ENCODE measurements around the gene DYRK3. TPM values are rescaled to one million over a fixed set of nuclear protein-coding genes. Genes with fewer than 3 reads are reported as not detected.
A peak's percentile ranks its signal among the peaks of the same experiment; 100 is the strongest.
"Not testable (repeated sequence)": the region's sequence is repeated elsewhere in the genome, so short reads cannot be mapped to it uniquely, and the experiment has no call there.

The DYRK3 gene
- total RNA-seq, 2 experiments from 2014 or later, result 10.1 to 11.4 TPM

- Mint-ChIP-seq H3K9me3 (no peaks in the 10 kb centered on the region), H3K27me3 (no peaks in the 10 kb centered on the region), H3K27ac (peak overlapping the region; percentile 39), H3K36me3 (peaks cover 68% of the 10 kb centered on the region), H3K4me3 (no peak overlapping the region), H3K4me1 (ENCODE audit: low read depth) (peaks cover 24% of the 10 kb centered on the region)
- intact Hi-C loops (cut with micrococcal nuclease), result no loop called here
- CTCF ChIA-PET, result interaction anchor here (1.1 to 5.0 kb wide), 3 partner anchors 51 to 134 kb away, joined by 3 to 36 read pairs (median 7); no protein-coding TSS in a partner anchor
- DNase-seq, result no peak
- POLR2A ChIA-PET, result no interaction called here
These were observed 39.6 kb upstream of the DYRK3 start for GRCh38 chr1:206595581-206596318.

- peak overlapping the region; percentile 39 for H3K27ac Mint-ChIP-seq
- CTCF ChIA-PET, result interaction anchor here (1.1 kb wide), 1 partner anchor 134 kb away, joined by 3 read pairs; no protein-coding TSS in a partner anchor
- POLR2A ChIA-PET, result no interaction called here
These were observed 39.0 kb upstream of the DYRK3 start for GRCh38 chr1:206596319-206596666.

GRCh38 chr1:206600527-206600926, 34.8 kb upstream of the DYRK3 start:
- CTCF ChIA-PET, result interaction anchor here (1.4 to 12.3 kb wide), 2 partner anchors 9 to 66 kb away, joined by 5 to 165 read pairs; no protein-coding TSS in a partner anchor
- POLR2A ChIA-PET, result no interaction called here
- no peak for DNase-seq
- H3K27me3 Mint-ChIP-seq, result no peaks in the 10 kb centered on the region
- peaks cover 55% of the 10 kb centered on the region for H3K36me3 Mint-ChIP-seq
- no peak overlapping the region for H3K27ac Mint-ChIP-seq
- H3K9me3 Mint-ChIP-seq, result no peaks in the 10 kb centered on the region
- no peaks in the 10 kb centered on the region for H3K4me1 Mint-ChIP-seq (ENCODE audit: low read depth)
- intact Hi-C loops (cut with micrococcal nuclease), result no loop called here
- no peak overlapping the region for H3K4me3 Mint-ChIP-seq

More at GRCh38 chr1:206596319-206596666, 39.0 kb upstream of the DYRK3 start:
- intact Hi-C loops (cut with micrococcal nuclease), result no loop called here
- Mint-ChIP-seq H3K4me1 (ENCODE audit: low read depth) (peaks cover 19% of the 10 kb centered on the region), H3K9me3 (no peaks in the 10 kb centered on the region), H3K36me3 (peaks cover 67% of the 10 kb centered on the region), H3K27me3 (no peaks in the 10 kb centered on the region), H3K4me3 (no peak overlapping the region)
- no peak for DNase-seq

GRCh38 chr1:206604861-206605260, 30.5 kb upstream of the DYRK3 start:
- Mint-ChIP-seq H3K9me3 (no peaks in the 10 kb centered on the region), H3K27me3 (no peaks in the 10 kb centered on the region), H3K4me3 (no peak overlapping the region), H3K4me1 (ENCODE audit: low read depth) (peaks cover 20% of the 10 kb centered on the region), H3K36me3 (peaks cover 54% of the 10 kb centered on the region), H3K27ac (no peak overlapping the region)
- no peak for DNase-seq
- ChIA-PET POLR2A (no interaction called here), CTCF (interaction anchor here (0.9 to 12.3 kb wide), 2 partner anchors 13 to 61 kb away, joined by 3 to 165 read pairs; no protein-coding TSS in a partner anchor)
- intact Hi-C loops (cut with micrococcal nuclease), result no loop called here

GRCh38 chr1:206606867-206607266, 28.5 kb upstream of the DYRK3 start:
- DNase-seq, result no peak
- H3K9me3 Mint-ChIP-seq, result no peaks in the 10 kb centered on the region
- H3K36me3 Mint-ChIP-seq, result peaks cover 54% of the 10 kb centered on the region
- no peak overlapping the region for H3K4me3 Mint-ChIP-seq
- intact Hi-C loops (cut with micrococcal nuclease), result no loop called here
- CTCF ChIA-PET, result interaction anchor here (0.6 to 12.3 kb wide), 18 partner anchors 15 to 377 kb away, joined by 3 to 165 read pairs (median 4); partner anchors contain the start of gene DYRK3
- H3K27ac Mint-ChIP-seq, result no peak overlapping the region
- no peaks in the 10 kb centered on the region for H3K27me3 Mint-ChIP-seq
- H3K4me1 Mint-ChIP-seq (ENCODE audit: low read depth), result peaks cover 36% of the 10 kb centered on the region
- POLR2A ChIA-PET, result no interaction called here

GRCh38 chr1:206608108-206608698, 27.1 kb upstream of the DYRK3 start:
- H3K27ac Mint-ChIP-seq, result peak overlapping the region; percentile 92
- ChIA-PET CTCF (interaction anchor here (0.7 to 12.3 kb wide), 22 partner anchors 10 to 714 kb away, joined by 3 to 165 read pairs (median 5); partner anchors contain the start of genes CD55 and DYRK3), POLR2A (interaction anchor here (1.4 to 1.8 kb wide), 6 partner anchors 8 to 56 kb away, joined by 3 to 8 read pairs (median 6); partner anchors contain the start of gene DYRK3)
- no peak overlapping the region for H3K4me3 Mint-ChIP-seq
- intact Hi-C loops (cut with micrococcal nuclease), result loop anchor here (1.0 to 2.0 kb wide), 4 partner anchors 56 to 315 kb away; partner anchors contain the start of gene MAPKAPK2
- no peaks in the 10 kb centered on the region for H3K9me3 Mint-ChIP-seq
- DNase-seq, result peak; percentile 78
- H3K27me3 Mint-ChIP-seq, result no peaks in the 10 kb centered on the region
- H3K36me3 Mint-ChIP-seq, result peaks cover 45% of the 10 kb centered on the region
- peaks cover 38% of the 10 kb centered on the region for H3K4me1 Mint-ChIP-seq (ENCODE audit: low read depth)

- H3K27me3 Mint-ChIP-seq, result no peaks in the 10 kb centered on the region
- H3K36me3 Mint-ChIP-seq, result peaks cover 38% of the 10 kb centered on the region
- H3K4me1 Mint-ChIP-seq (ENCODE audit: low read depth), result peaks cover 38% of the 10 kb centered on the region
- intact Hi-C loops (cut with micrococcal nuclease), result loop anchor here (1.0 to 2.0 kb wide), 7 partner anchors 19 to 313 kb away; partner anchors contain the start of genes DYRK3 and MAPKAPK2
- H3K9me3 Mint-ChIP-seq, result no peaks in the 10 kb centered on the region
- CTCF ChIA-PET, result interaction anchor here (0.6 to 12.3 kb wide), 18 partner anchors 11 to 712 kb away, joined by 3 to 165 read pairs (median 5); partner anchors contain the start of genes CD55, DYRK3, IKBKE and MAPKAPK2
- POLR2A ChIA-PET, result interaction anchor here (0.7 to 1.8 kb wide), 9 partner anchors 10 to 55 kb away, joined by 3 to 8 read pairs (median 4); partner anchors contain the start of gene DYRK3
- H3K4me3 Mint-ChIP-seq, result peak overlapping the region; percentile 49
- DNase-seq, result peak; percentile 42
- peak overlapping the region; percentile 92 for H3K27ac Mint-ChIP-seq
These were observed 25.9 kb upstream of the DYRK3 start for GRCh38 chr1:206609229-206609991.

GRCh38 chr1:206612129-206612876, 23.0 kb upstream of the DYRK3 start, which contains the start of gene EIF2D:
TSS of gene EIF2D (minus strand) at chr1:206612465. CDS start at chr1:206612342, 123 bp downstream.
- Mint-ChIP-seq H3K27me3 (no peaks in the 10 kb centered on the region), H3K4me3 (peak within 1 kb of the TSS; percentile 96), H3K36me3 (peaks cover 21% of the 10 kb centered on the region), H3K4me1 (ENCODE audit: low read depth) (peaks cover 32% of the 10 kb centered on the region), H3K27ac (peak within 1 kb of the TSS; percentile 90), H3K9me3 (no peaks in the 10 kb centered on the region)
- intact Hi-C loops (cut with micrococcal nuclease), result loop anchor here (1.0 kb wide), 1 partner anchor 56 kb away; no protein-coding TSS in a partner anchor
- CTCF ChIA-PET, result interaction anchor here (0.6 to 12.3 kb wide), 36 partner anchors 8 to 366 kb away, joined by 3 to 165 read pairs (median 4); partner anchors contain the start of genes DYRK3, IKBKE and MAPKAPK2
- DNase-seq, result peak; percentile 96
- POLR2A ChIA-PET, result interaction anchor here (0.6 to 2.8 kb wide), 10 partner anchors 9 to 142 kb away, joined by 3 to 15 read pairs (median 5); partner anchors contain the start of genes DYRK3 and IKBKE

- H3K36me3 Mint-ChIP-seq; DNase-seq; H3K9me3 Mint-ChIP-seq; H3K27ac Mint-ChIP-seq; H3K4me1 Mint-ChIP-seq (ENCODE audit: low read depth); H3K4me3 Mint-ChIP-seq; intact Hi-C loops (cut with micrococcal nuclease); POLR2A ChIA-PET: not testable (repeated sequence)
- CTCF ChIA-PET, result interaction anchor here (0.7 to 11.1 kb wide), 5 partner anchors 9 to 35 kb away, joined by 3 to 399 read pairs (median 3); partner anchors contain the start of genes DYRK3 and EIF2D
- peaks cover 14% of the 10 kb centered on the region for H3K27me3 Mint-ChIP-seq
These were observed 8.9 kb upstream of the DYRK3 start for GRCh38 chr1:206626396-206626795.

- H3K27me3 Mint-ChIP-seq, result peaks cover 19% of the 10 kb centered on the region
These were observed 6.4 kb upstream of the DYRK3 start for GRCh38 chr1:206628916-206629315.

More at GRCh38 chr1:206628916-206629315, 6.4 kb upstream of the DYRK3 start:
- Mint-ChIP-seq H3K27ac (no peak overlapping the region), H3K4me1 (ENCODE audit: low read depth) (no peaks in the 10 kb centered on the region), H3K4me3 (no peak overlapping the region), H3K36me3 (no peaks in the 10 kb centered on the region), H3K9me3 (no peaks in the 10 kb centered on the region)
- no peak for DNase-seq
- intact Hi-C loops (cut with micrococcal nuclease), result no loop called here
- ChIA-PET CTCF (interaction anchor here (0.8 to 11.1 kb wide), 6 partner anchors 16 to 353 kb away, joined by 3 to 399 read pairs (median 6); no protein-coding TSS in a partner anchor), POLR2A (no interaction called here)
